CD4-positive, alpha-beta T cell treated with Interleukin-2 at 100 ng/mL for 4 hours (primary cell): ENCODE results near the gene SFMBT2.
"Not testable (repeated sequence)": the region's sequence is repeated elsewhere in the genome, so short reads cannot be mapped to it uniquely, and the experiment has no call there.

Experiments
- DNase-seq: peaks from one replicate; pipeline ENCODE4 v3.0.0-alpha.2; 2020; ENCODE audit warnings: low spot score

The SFMBT2 gene

GRCh38 chr10:7401156-7401555 is 9.7 kb downstream of the SFMBT2 start:
- DNase-seq: no peak

- no peak for DNase-seq
Observed at GRCh38 chr10:7400068-7400715, 10.6 kb downstream of the SFMBT2 start.

- no peak for DNase-seq
Observed at GRCh38 chr10:7399533-7399932, 11.3 kb downstream of the SFMBT2 start.

GRCh38 chr10:7397049-7398035 is 13.5 kb downstream of the SFMBT2 start:
- no peak for DNase-seq

- DNase-seq: not testable (repeated sequence)
Observed at GRCh38 chr10:7392301-7392700, 18.5 kb downstream of the SFMBT2 start.

GRCh38 chr10:7391748-7392147 is 19.1 kb downstream of the SFMBT2 start:
- DNase-seq: no peak

GRCh38 chr10:7390689-7391110 is 20.1 kb downstream of the SFMBT2 start:
- not testable (repeated sequence) for DNase-seq

GRCh38 chr10:7389844-7390243 is 21.0 kb downstream of the SFMBT2 start:
- no peak for DNase-seq

- DNase-seq: no peak
Observed at GRCh38 chr10:7389346-7389745, 21.5 kb downstream of the SFMBT2 start.

GRCh38 chr10:7388602-7389001 is 22.2 kb downstream of the SFMBT2 start:
- peak; percentile 49 for DNase-seq

GRCh38 chr10:7388149-7388548 is 22.7 kb downstream of the SFMBT2 start:
- not testable (repeated sequence) for DNase-seq

- DNase-seq: no peak
Observed at GRCh38 chr10:7385114-7385513, 25.7 kb downstream of the SFMBT2 start.

GRCh38 chr10:7383442-7383841 is 27.4 kb downstream of the SFMBT2 start:
- DNase-seq: peak; percentile 35

GRCh38 chr10:7380704-7381241 is 30.1 kb downstream of the SFMBT2 start:
- DNase-seq: no peak

- peak; percentile 34 for DNase-seq
Observed at GRCh38 chr10:7378602-7379403, 32.0 kb downstream of the SFMBT2 start.

GRCh38 chr10:7377614-7378248 is 33.1 kb downstream of the SFMBT2 start:
- DNase-seq: no peak

- no peak for DNase-seq
Observed at GRCh38 chr10:7374795-7375194, 36.0 kb downstream of the SFMBT2 start.

GRCh38 chr10:7373039-7373438 is 37.8 kb downstream of the SFMBT2 start:
- no peak for DNase-seq

GRCh38 chr10:7372504-7372903 is 38.3 kb downstream of the SFMBT2 start:
- no peak for DNase-seq

GRCh38 chr10:7370511-7370910 is 40.3 kb downstream of the SFMBT2 start:
- DNase-seq: no peak

GRCh38 chr10:7365027-7365745 is 45.6 kb downstream of the SFMBT2 start:
- DNase-seq: no peak
